GM12892 (cell line): Measurements from ENCODE around the gene NKAIN2.
A peak's percentile ranks its signal among the peaks of the same experiment; 100 is the strongest.

Experiments used
- DNase-seq: peaks from one replicate; pipeline ENCODE4 v3.0.0; 2011; ENCODE audit not compliant: insufficient read length
- FAIRE-seq: peaks from 2 replicates; lab custom pipeline; 2011; peaks lifted over from hg19 to GRCh38; lab: Jason Lieb, UNC
- POLR2A ChIP-seq: IDR thresholded peaks from 2 replicates; pipeline ENCODE4 v1.6.1; 2011; ENCODE audit warnings: low read depth, low read length, control low read depth
- POLR2AphosphoS5 ChIP-seq: IDR thresholded peaks from 2 replicates; pipeline ENCODE4 v1.6.1; 2011; ENCODE audit warnings: low read depth, low read length, control low read depth
- TAF1 ChIP-seq: IDR thresholded peaks from 2 replicates; pipeline ENCODE4 v1.6.1; 2011; ENCODE audit warnings: low read depth, mild to moderate bottlenecking, control low read depth, low read length, borderline replicate concordance

Gene NKAIN2

DNA sequence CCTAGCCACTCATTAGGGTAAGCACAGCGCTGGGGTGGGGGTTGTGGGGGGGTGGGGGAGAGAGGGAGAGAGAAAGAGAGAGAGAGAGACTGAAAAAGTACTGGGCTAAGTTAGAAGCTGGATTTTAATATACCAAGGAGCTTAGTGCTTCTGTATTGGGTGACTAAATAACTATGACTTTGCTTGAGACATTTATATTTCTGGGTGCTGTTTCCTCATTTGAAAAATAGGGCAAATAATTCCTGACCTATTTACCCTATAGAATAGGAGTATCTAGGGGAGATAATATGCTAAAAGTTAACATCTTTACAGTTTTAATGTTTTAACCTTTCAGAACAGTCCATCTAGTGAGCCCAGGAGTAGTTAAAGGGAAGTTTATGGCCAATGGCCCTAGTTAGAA lies 7.7 kb downstream of the NKAIN2 start:
- DNase-seq: no peak
- FAIRE-seq: no peak
- TF ChIP-seq POLR2A (no peak), TAF1 (no peak), POLR2AphosphoS5 (no peak)

DNA sequence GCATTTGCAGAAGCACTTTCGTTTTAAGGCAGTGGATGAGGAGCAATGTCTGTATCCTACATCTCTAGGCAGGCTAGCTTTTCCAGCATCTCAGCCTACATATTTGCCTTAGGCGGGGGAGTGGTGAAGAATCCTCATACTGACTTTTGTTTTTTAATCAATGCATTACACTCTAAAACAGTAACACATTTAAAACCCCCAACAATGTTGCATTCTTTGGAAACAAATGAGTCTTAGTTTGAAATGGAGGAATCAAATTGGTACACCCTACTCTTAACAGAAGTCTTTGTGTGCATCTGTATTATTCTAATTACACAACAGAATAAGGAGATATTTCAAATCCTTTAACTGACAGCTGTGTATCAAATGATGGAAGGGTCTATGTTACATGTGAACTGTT lies 9.0 kb downstream of the NKAIN2 start:
- DNase-seq (no peak), FAIRE-seq (no peak)
- TF ChIP-seq POLR2AphosphoS5: no peak
- TF ChIP-seq POLR2A: no peak
- TF ChIP-seq TAF1: no peak

GRCh38 chr6:123821112-123821511 lies 17.4 kb downstream of the NKAIN2 start:
- TF ChIP-seq POLR2A (no peak), POLR2AphosphoS5 (no peak)
- FAIRE-seq (no peak), DNase-seq (no peak)

DNA sequence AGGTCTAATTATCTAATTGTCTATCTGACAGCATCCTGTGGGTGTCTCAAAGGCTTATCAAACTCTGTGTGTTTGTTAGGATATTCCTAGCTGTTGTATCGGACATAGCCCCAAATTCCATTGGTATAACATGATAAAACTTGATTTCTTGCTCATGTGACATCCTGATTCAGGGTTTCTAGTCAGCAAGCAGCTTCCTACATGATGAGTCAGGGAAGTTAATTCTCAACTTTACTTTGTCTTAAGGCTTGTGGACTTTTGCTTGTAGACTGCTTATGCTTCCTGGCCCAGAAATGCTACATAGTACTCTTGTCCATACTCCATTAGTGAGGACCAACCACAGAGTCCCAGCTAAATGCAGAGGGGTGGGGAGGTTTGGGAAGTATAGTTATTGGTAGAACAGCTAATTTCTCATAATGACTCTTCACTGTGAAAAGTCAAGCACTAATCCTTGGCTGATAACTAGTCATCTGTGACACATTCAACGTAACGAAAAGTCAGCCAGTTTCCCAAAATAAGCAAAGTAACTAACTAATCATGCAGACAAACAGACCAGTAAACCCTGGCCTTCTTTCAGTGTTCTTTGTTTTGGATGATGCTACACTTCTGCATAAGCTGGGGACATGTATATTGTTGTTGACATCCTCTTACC lies 25.8 kb downstream of the NKAIN2 start:
- TF ChIP-seq POLR2A: no peak
- TF ChIP-seq POLR2AphosphoS5: no peak
- no peak for TF ChIP-seq TAF1
- FAIRE-seq: no peak
- DNase-seq: no peak

- TF ChIP-seq TAF1 (no peak), POLR2AphosphoS5 (no peak), POLR2A (no peak)
- FAIRE-seq (no peak), DNase-seq (no peak)
These were observed 26.5 kb downstream of the NKAIN2 start for GRCh38 chr6:123830120-123830519.

GRCh38 chr6:123838505-123839234 lies 35.0 kb downstream of the NKAIN2 start:
- TF ChIP-seq POLR2AphosphoS5 (no peak), TAF1 (no peak), POLR2A (no peak)
- DNase-seq (no peak), FAIRE-seq (no peak)

DNA sequence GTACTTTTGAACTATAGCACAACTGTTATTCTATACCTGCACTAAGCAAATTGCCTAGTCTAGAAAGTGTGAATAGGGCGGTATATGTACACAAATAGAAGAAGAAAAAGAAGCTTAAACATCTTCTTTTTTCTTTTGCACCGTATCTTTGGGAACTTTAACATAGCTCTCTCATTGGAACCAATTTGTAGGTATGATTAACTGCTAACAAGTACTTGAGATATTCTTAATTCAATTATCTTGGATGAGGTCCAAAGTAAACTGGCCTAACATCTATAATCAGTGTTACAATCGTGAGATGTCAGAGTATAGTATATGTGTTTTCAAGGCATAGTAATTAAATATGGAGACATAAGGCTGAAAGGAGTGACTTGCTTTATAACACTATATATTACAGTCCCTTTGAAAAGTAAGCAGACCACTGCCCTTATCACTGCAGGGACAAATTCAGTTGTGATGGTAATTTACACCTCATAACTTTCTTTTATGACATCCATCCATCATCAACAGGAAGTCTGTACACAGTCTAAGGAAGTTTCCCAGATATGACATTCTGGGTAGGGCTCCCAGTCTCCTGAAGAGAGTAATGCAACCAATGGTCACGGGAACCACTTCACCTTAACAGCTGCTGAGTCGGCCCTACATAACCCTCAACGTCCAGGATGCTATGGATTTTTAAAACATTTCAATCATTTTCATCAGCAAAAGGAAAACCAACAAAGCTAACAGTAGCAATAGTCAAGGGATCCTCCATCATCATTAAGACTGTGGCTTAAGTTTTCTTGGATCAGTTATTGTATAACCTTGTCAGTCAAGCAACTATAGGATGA lies 37.6 kb downstream of the NKAIN2 start:
- TF ChIP-seq POLR2A (no peak), TAF1 (no peak), POLR2AphosphoS5 (no peak)
- FAIRE-seq (peak; percentile 9), DNase-seq (no peak)

GRCh38 chr6:123844011-123844410 lies 40.3 kb downstream of the NKAIN2 start:
- no peak for FAIRE-seq
- no peak for TF ChIP-seq POLR2A
- no peak for DNase-seq

DNA sequence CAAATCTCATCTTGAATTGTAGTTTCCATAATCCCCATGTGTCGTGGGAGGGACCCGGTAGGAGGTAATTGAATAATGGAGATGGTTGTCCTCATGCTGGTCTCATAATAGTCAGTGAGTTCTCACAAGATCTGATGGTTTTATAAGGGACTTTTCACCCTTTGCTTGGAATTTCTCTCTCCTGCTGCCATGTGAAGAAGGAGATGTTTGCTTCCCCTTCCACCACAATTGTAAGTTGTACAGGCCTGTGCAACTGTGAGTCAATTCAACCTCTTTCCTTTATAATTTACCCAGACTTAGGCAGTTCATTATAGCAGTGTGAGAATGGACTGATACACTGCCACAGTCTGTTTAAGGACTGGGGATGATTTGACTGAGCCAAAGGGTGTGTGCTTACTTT lies 44.7 kb downstream of the NKAIN2 start:
- FAIRE-seq (no peak), DNase-seq (no peak)
- TF ChIP-seq POLR2A (no peak), TAF1 (no peak), POLR2AphosphoS5 (no peak)

- no peak for TF ChIP-seq POLR2AphosphoS5
- FAIRE-seq (no peak), DNase-seq (no peak)
These were observed 45.7 kb downstream of the NKAIN2 start for GRCh38 chr6:123849406-123849805.

- DNase-seq (no peak), FAIRE-seq (no peak)
- TF ChIP-seq POLR2A (no peak), TAF1 (no peak), POLR2AphosphoS5 (no peak)
These were observed 46.9 kb downstream of the NKAIN2 start for GRCh38 chr6:123850555-123850954.

- TF ChIP-seq POLR2A: no peak
- TF ChIP-seq POLR2AphosphoS5: no peak
- TF ChIP-seq TAF1: no peak
- DNase-seq (no peak), FAIRE-seq (no peak)
These were observed 50.5 kb downstream of the NKAIN2 start for GRCh38 chr6:123854201-123854600.
